Breast epithelium (tissue), 3 donors: ENCODE data around the gene SKOR1.

Source experiments
- CTCF ChIP-seq, 3 donors: fragments of 450-650 bp; IDR thresholded peaks; one replicate each; pipeline ENCODE4 v1.5.1; 2016 to 2017; ENCODE audit warnings: antibody characterized with exemption in 3 of 3, mild to moderate bottlenecking in 3 of 3, moderate library complexity in 3 of 3
- POLR2A ChIP-seq: fragments of 450-650 bp; IDR thresholded peaks from one replicate; pipeline ENCODE4 v1.6.1; 2016; ENCODE audit warnings: antibody characterized with exemption, mild to moderate bottlenecking, moderate library complexity
- POLR2AphosphoS5 ChIP-seq, 3 donors: sonication (generic); formaldehyde crosslinking; IDR thresholded peaks; one replicate each; pipeline ENCODE4 v1.6.1; 2017; ENCODE audit warnings: antibody characterized with exemption in 3 of 3

GRCh38 chr15:67788986-67789385 is 36.3 kb upstream of the SKOR1 start:
- TF ChIP-seq POLR2A (no peak), CTCF (IDR thresholded peaks at IDR 0.05) (no peak), POLR2AphosphoS5 (IDR thresholded peaks at IDR 0.05) (no peak)
